IPS-NIHi11 (cell line): ENCODE data around the gene RABL3.
A peak's percentile ranks its signal among the peaks of the same experiment; 100 is the strongest.
"Not testable (repeated sequence)": the region's sequence is repeated elsewhere in the genome, so short reads cannot be mapped to it uniquely, and the experiment has no call there.

Source experiments
- DNase-seq: peaks from one replicate; pipeline ENCODE4 v3.0.0; 2012; ENCODE audit warnings: mixed read lengths, low spot score

RABL3 gene

GRCh38 chr3:120743556-120744195 lies 1.4 kb upstream of the RABL3 start:
- no peak for DNase-seq

- no peak for DNase-seq
These were observed 591 bp upstream of the RABL3 start for GRCh38 chr3:120742849-120743365.

- peak; percentile 10 for DNase-seq
These were observed 499 bp downstream of the RABL3 start for GRCh38 chr3:120741837-120742197.

GRCh38 chr3:120741320-120741719 lies 996 bp downstream of the RABL3 start:
- DNase-seq = no peak

- DNase-seq = not testable (repeated sequence)
These were observed 4.3 kb downstream of the RABL3 start for GRCh38 chr3:120738006-120738405.

GRCh38 chr3:120730576-120731542 lies 11.5 kb downstream of the RABL3 start:
- DNase-seq = peak; percentile 10

GRCh38 chr3:120726791-120727190 lies 15.5 kb downstream of the RABL3 start:
- DNase-seq = no peak

GRCh38 chr3:120719167-120719834 lies 23.0 kb downstream of the RABL3 start:
- not testable (repeated sequence) for DNase-seq

GRCh38 chr3:120713262-120713661 lies 29.1 kb downstream of the RABL3 start:
- no peak for DNase-seq

GRCh38 chr3:120710369-120710768 lies 31.9 kb downstream of the RABL3 start:
- no peak for DNase-seq

- DNase-seq = no peak
These were observed 33.9 kb downstream of the RABL3 start for GRCh38 chr3:120708408-120708807.

- no peak for DNase-seq
These were observed 35.4 kb downstream of the RABL3 start for GRCh38 chr3:120706950-120707349.

GRCh38 chr3:120705884-120706582 lies 36.3 kb downstream of the RABL3 start:
- no peak for DNase-seq

GRCh38 chr3:120699333-120699732 lies 43.0 kb downstream of the RABL3 start:
- DNase-seq = no peak

- DNase-seq = no peak
These were observed 48.7 kb downstream of the RABL3 start for GRCh38 chr3:120693439-120694171.

- no peak for DNase-seq
These were observed 52.9 kb downstream of the RABL3 start for GRCh38 chr3:120689395-120689794.

GRCh38 chr3:120688121-120688520 lies 54.2 kb downstream of the RABL3 start:
- DNase-seq = no peak

- no peak for DNase-seq
These were observed 56.9 kb downstream of the RABL3 start for GRCh38 chr3:120685411-120685810.

GRCh38 chr3:120684896-120685295 lies 57.4 kb downstream of the RABL3 start:
- DNase-seq = no peak

GRCh38 chr3:120683671-120684301 lies 58.5 kb downstream of the RABL3 start:
- DNase-seq = no peak

GRCh38 chr3:120683213-120683612 lies 59.1 kb downstream of the RABL3 start:
- DNase-seq = no peak
